IPS-15b (cell line): ENCODE results near the gene ELF1.
"Not testable (repeated sequence)": the region's sequence is repeated elsewhere in the genome, so short reads cannot be mapped to it uniquely, and the experiment has no call there.

Experiments
- H3K27me3 ChIP-seq: one replicate; pipeline ENCODE4 v1.6.1; 2013; ENCODE audit warnings: low read length; ENCODE audit not compliant: control insufficient read depth, insufficient read depth
- H3K36me3 ChIP-seq: one replicate; pipeline ENCODE4 v1.6.1; 2013; ENCODE audit warnings: low read length; ENCODE audit not compliant: control insufficient read depth, insufficient read depth
- H3K4me1 ChIP-seq: one replicate; pipeline ENCODE4 v1.6.1; 2013; ENCODE audit warnings: mild to moderate bottlenecking, low read length; ENCODE audit not compliant: control insufficient read depth, insufficient read depth
- H3K4me3 ChIP-seq: one replicate; pipeline ENCODE4 v1.5.1; 2013; ENCODE audit warnings: low read depth, low read length
- H3K9ac ChIP-seq: one replicate; pipeline ENCODE4 v1.6.1; 2013; ENCODE audit warnings: low read depth, mild to moderate bottlenecking, low read length
- H3K9me3 ChIP-seq: one replicate; pipeline ENCODE4 v1.6.1; 2013; ENCODE audit warnings: mild to moderate bottlenecking, low read length; ENCODE audit not compliant: control insufficient read depth, insufficient read depth

Gene ELF1

GRCh38 chr13:40941581-40941980 is 77.5 kb downstream of the ELF1 start:
- H3K9me3 ChIP-seq = no peaks in the 10 kb centered on the region
- H3K4me1 ChIP-seq = no peaks in the 10 kb centered on the region
- no peaks in the 10 kb centered on the region for H3K36me3 ChIP-seq
- no peak overlapping the region for H3K4me3 ChIP-seq
- H3K9ac ChIP-seq = no peak overlapping the region
- H3K27me3 ChIP-seq = no peaks in the 10 kb centered on the region

- no peaks in the 10 kb centered on the region for H3K36me3 ChIP-seq
- H3K9ac ChIP-seq = no peak overlapping the region
- no peaks in the 10 kb centered on the region for H3K4me1 ChIP-seq
- H3K4me3 ChIP-seq = no peak overlapping the region
- no peaks in the 10 kb centered on the region for H3K27me3 ChIP-seq
- H3K9me3 ChIP-seq = no peaks in the 10 kb centered on the region
These were observed 78.3 kb downstream of the ELF1 start for GRCh38 chr13:40940841-40941240.

- Histone ChIP-seq H3K36me3 (no peaks in the 10 kb centered on the region), H3K4me1 (peaks cover 4% of the 10 kb centered on the region), H3K9me3 (no peaks in the 10 kb centered on the region), H3K27me3 (no peaks in the 10 kb centered on the region), H3K9ac (no peak overlapping the region), H3K4me3 (no peak overlapping the region)
These were observed 85.5 kb downstream of the ELF1 start for GRCh38 chr13:40933508-40934204.

- no peak overlapping the region for H3K9ac ChIP-seq
- H3K27me3 ChIP-seq = no peaks in the 10 kb centered on the region
- H3K36me3 ChIP-seq = no peaks in the 10 kb centered on the region
These were observed 86.9 kb downstream of the ELF1 start for GRCh38 chr13:40932252-40932651.

GRCh38 chr13:40931719-40932118 is 87.4 kb downstream of the ELF1 start:
- Histone ChIP-seq H3K9ac (no peak overlapping the region), H3K4me3 (no peak overlapping the region), H3K9me3 (no peaks in the 10 kb centered on the region), H3K36me3 (no peaks in the 10 kb centered on the region), H3K27me3 (no peaks in the 10 kb centered on the region), H3K4me1 (peaks cover 4% of the 10 kb centered on the region)

More at GRCh38 chr13:40932252-40932651, 86.9 kb downstream of the ELF1 start:
- H3K4me3 ChIP-seq = no peak overlapping the region
- H3K9me3 ChIP-seq = no peaks in the 10 kb centered on the region
- peaks cover 4% of the 10 kb centered on the region for H3K4me1 ChIP-seq

- H3K4me1 ChIP-seq, H3K9ac ChIP-seq, H3K27me3 ChIP-seq, H3K4me3 ChIP-seq, H3K36me3 ChIP-seq, H3K9me3 ChIP-seq: not testable (repeated sequence)
These were observed 89.2 kb downstream of the ELF1 start for GRCh38 chr13:40929883-40930282.

- no peaks in the 10 kb centered on the region for H3K36me3 ChIP-seq
- no peaks in the 10 kb centered on the region for H3K9me3 ChIP-seq
- no peaks in the 10 kb centered on the region for H3K27me3 ChIP-seq
- no peak overlapping the region for H3K4me3 ChIP-seq
- no peak overlapping the region for H3K9ac ChIP-seq
- H3K4me1 ChIP-seq = peaks cover 4% of the 10 kb centered on the region
These were observed 90.1 kb downstream of the ELF1 start for GRCh38 chr13:40928980-40929379.

- Histone ChIP-seq H3K9ac (no peak overlapping the region), H3K27me3 (no peaks in the 10 kb centered on the region), H3K4me1 (peaks cover 4% of the 10 kb centered on the region), H3K36me3 (no peaks in the 10 kb centered on the region), H3K4me3 (no peak overlapping the region), H3K9me3 (no peaks in the 10 kb centered on the region)
These were observed 91.2 kb downstream of the ELF1 start for GRCh38 chr13:40927929-40928328.

GRCh38 chr13:40923867-40924266 is 95.2 kb downstream of the ELF1 start:
- H3K27me3 ChIP-seq = no peaks in the 10 kb centered on the region
- H3K36me3 ChIP-seq = no peaks in the 10 kb centered on the region
- no peaks in the 10 kb centered on the region for H3K9me3 ChIP-seq
- peaks cover 2% of the 10 kb centered on the region for H3K4me1 ChIP-seq
- no peak overlapping the region for H3K4me3 ChIP-seq
- no peak overlapping the region for H3K9ac ChIP-seq

GRCh38 chr13:40922437-40923040 is 96.6 kb downstream of the ELF1 start:
- H3K27me3 ChIP-seq = no peaks in the 10 kb centered on the region
- no peaks in the 10 kb centered on the region for H3K9me3 ChIP-seq
- no peak overlapping the region for H3K9ac ChIP-seq
- H3K4me1 ChIP-seq = no peaks in the 10 kb centered on the region
- no peaks in the 10 kb centered on the region for H3K36me3 ChIP-seq
- H3K4me3 ChIP-seq = no peak overlapping the region

- Histone ChIP-seq H3K9me3 (no peaks in the 10 kb centered on the region), H3K36me3 (no peaks in the 10 kb centered on the region), H3K9ac (no peak overlapping the region), H3K4me1 (no peaks in the 10 kb centered on the region), H3K4me3 (peak overlapping the region; percentile 82), H3K27me3 (no peaks in the 10 kb centered on the region)
These were observed 98.3 kb downstream of the ELF1 start for GRCh38 chr13:40920826-40921225.

GRCh38 chr13:40919901-40920300 is 99.2 kb downstream of the ELF1 start:
- not testable (repeated sequence) for H3K4me3 ChIP-seq, H3K27me3 ChIP-seq, H3K4me1 ChIP-seq, H3K9me3 ChIP-seq, H3K36me3 ChIP-seq, H3K9ac ChIP-seq
